ENCODE results near the gene GGT1.

DNA sequence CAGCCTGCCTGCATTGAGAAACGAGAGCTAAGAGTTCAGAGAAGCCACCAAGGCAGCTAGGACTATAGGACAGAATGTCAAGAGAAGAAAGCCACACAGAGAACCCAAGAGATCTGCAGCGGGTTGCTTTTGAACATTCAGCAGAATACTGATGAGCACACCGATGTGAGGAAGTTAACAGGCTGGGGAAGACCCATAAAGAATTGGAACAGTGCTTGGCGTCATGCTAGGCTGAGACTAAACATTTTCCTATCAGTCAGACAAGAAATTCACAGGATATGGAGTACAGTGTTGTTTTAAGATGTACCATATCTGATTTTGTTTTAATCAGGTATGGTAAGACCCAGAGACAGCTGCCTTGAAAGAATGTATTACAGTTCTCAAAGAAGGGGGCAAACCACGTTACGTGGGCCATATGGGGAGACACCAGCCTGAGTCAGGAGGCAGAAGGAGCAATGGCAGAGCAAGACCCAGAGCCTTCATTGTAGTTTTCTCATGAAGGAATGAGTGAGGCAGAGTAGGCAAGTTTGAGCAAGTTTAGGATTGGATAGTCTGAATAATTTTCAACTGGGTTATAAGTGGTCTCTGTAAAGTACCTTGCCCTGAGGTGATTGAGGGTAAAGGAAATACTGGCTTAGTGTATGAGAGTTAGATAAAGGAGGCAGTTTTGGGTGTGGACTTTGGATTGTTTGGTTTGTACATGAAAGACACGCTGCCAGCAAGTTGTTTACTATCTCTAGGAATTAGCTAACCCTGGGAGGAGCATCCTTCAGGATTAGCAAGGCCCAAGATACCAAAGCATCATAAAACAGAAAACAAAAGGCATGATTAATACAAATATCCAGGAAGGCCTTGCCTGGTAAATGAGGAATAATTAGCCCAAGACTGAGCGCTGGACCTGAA, 24.4 kb upstream of the GGT1 start:
- TF ChIP-seq GATA2 (IDR thresholded peaks at IDR 0.05; ENCODE audit: low read depth, low read length) (no peak), GATA3 (IDR thresholded peaks at IDR 0.05; ENCODE audit: low read depth, low read length) (no peak)

All from SH-SY5Y (cell line).